Left ventricle myocardium inferior (tissue), 1 donor: ENCODE results near the gene MAP7D3. TPM values are rescaled to one million over a fixed set of nuclear protein-coding genes. Genes with fewer than 3 reads are reported as not detected.
A peak's percentile ranks its signal among the peaks of the same experiment; 100 is the strongest.
"Not testable (repeated sequence)": the region's sequence is repeated elsewhere in the genome, so short reads cannot be mapped to it uniquely, and the experiment has no call there.

Source experiments
- DNase-seq: peaks from one replicate; pipeline ENCODE4 v3.0.0-alpha.2; 2020
- H3K27ac ChIP-seq: fragments of 200-600 bp; replicated peaks from 2 replicates; pipeline ENCODE4 v1.8.0; 2021
- H3K27me3 ChIP-seq: fragments of 200-600 bp; 2 replicates; pipeline ENCODE4 v1.8.0; 2021; ENCODE audit warnings: low read depth
- H3K36me3 ChIP-seq: fragments of 200-600 bp; 2 replicates; pipeline ENCODE4 v1.8.0; 2021
- H3K4me1 ChIP-seq: fragments of 200-600 bp; 2 replicates; pipeline ENCODE4 v1.8.0; 2021
- H3K4me3 ChIP-seq: fragments of 200-600 bp; 2 replicates; pipeline ENCODE4 v1.8.0; 2021; ENCODE audit warnings: mild to moderate bottlenecking, moderate library complexity
- H3K9me3 ChIP-seq: fragments of 200-600 bp; replicated peaks from 2 replicates; pipeline ENCODE4 v1.8.0; 2021
- intact Hi-C: fragments of 100-400 bp; cut with micrococcal nuclease; formaldehyde crosslinking; loops from one replicate; pipeline ENCODE4 v1.11.0; 2022
- total RNA-seq: library from RNA; stranded (reverse); fragmentation: NEBNext Ultra II Directional; extraction: Animal tissue kit (Norgen Biotek cat#: 25700); gene quantifications from one replicate; pipeline ENCODE4 v1.2.1, GENCODE V29; 2021
- TF ChIP-seq, protein P1 (sequence below): fragments of 200-600 bp; IDR thresholded peaks from 2 replicates; pipeline ENCODE4 v1.8.0; 2021; ENCODE audit warnings: antibody characterized with exemption, mild to moderate bottlenecking, borderline replicate concordance
- donor health status: DM: no; HTN: yes; CAD: no; lungs with severe emphysema.

The MAP7D3 gene
- total RNA-seq, 1 donor from 2014 or later, result 13.8 TPM

DNA sequence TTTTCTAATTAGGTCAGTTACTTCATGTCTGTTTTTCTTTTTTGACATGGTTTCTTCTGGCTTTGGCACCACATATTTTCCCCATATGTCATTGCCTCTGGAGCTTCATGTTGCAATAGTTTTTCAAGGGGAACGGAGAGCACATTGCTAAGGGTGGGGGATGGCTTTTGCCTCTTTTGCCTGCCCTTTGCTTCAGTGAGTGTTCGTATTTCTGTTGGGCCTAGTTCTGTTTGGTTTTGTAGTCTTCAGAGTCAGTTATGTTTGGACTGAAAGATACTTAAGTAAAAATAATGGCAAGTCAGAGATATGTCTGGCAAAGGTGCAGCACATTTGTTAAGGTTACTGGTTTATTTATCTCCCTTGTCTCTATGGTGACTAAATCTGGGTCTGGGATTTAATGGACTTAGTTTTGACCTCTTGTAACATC lies 74.8 kb downstream of the MAP7D3 start:
- peak overlapping the region; percentile 6 for H3K4me3 ChIP-seq

DNA sequence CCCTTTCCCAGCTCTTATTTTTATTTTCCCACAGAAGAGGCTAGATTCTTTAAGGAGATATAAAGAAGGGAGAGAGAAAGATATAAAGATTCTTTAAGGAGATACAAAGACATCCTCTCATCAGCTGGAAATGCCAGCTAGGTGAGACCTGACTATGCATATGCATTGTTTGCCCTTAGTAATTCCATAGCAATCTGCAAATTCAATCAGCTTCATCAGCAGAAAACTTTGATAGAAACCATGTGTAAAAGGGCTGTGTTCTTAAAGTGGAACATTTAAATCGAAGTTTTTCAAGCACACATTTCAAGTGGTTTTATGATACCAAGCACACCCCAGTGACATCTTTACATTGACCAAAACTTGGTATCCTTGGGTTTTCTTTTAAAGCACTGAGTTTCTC lies 79.8 kb downstream of the MAP7D3 start:
- peak overlapping the region; percentile 51 for H3K4me3 ChIP-seq
- peaks cover 89% of the 10 kb centered on the region for H3K4me1 ChIP-seq

More for the DNA sequence above, 74.8 kb downstream of the MAP7D3 start:
- TF ChIP-seq, protein P1, sequence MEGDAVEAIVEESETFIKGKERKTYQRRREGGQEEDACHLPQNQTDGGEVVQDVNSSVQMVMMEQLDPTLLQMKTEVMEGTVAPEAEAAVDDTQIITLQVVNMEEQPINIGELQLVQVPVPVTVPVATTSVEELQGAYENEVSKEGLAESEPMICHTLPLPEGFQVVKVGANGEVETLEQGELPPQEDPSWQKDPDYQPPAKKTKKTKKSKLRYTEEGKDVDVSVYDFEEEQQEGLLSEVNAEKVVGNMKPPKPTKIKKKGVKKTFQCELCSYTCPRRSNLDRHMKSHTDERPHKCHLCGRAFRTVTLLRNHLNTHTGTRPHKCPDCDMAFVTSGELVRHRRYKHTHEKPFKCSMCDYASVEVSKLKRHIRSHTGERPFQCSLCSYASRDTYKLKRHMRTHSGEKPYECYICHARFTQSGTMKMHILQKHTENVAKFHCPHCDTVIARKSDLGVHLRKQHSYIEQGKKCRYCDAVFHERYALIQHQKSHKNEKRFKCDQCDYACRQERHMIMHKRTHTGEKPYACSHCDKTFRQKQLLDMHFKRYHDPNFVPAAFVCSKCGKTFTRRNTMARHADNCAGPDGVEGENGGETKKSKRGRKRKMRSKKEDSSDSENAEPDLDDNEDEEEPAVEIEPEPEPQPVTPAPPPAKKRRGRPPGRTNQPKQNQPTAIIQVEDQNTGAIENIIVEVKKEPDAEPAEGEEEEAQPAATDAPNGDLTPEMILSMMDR, result no peak
- H3K27me3 ChIP-seq, result no peaks in the 10 kb centered on the region
- no peaks in the 10 kb centered on the region for H3K36me3 ChIP-seq
- intact Hi-C loops, result no loop called here
- H3K27ac ChIP-seq, result peak overlapping the region; percentile 87
- peaks cover 86% of the 10 kb centered on the region for H3K4me1 ChIP-seq
- H3K9me3 ChIP-seq, result no peaks in the 10 kb centered on the region
- no peak for DNase-seq

DNA sequence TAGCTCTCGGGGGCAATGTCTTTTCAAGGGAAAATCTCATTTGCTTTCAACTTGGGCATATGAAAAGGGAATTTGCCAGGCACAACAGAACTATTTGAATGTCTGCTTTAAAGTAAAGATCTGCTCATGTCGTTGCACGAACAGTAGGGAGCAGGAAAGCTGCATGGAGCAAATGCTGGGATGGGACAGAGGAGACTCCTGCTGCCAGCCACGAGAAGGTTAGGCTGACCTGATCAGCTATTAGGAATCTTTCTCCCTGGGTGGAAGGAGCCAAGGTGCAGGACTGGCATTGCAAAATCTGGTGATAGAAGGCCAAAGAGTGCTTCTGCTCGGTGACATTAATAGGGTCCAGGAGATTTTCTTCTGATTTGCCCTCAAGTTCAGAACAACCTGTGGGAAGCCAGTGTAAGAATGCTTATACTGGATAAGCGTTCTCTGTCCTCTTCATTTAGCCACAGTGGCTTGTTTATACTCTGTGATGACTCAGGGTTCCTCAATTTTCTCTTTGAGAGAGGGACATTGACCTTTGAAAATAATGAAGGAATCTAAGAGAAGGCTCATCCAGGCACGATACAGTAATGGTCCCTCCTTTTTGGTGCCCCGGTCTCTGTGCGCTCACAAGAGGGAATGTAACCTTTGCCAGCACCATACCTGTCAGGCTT lies 80.9 kb downstream of the MAP7D3 start:
- Histone ChIP-seq H3K27me3 (no peaks in the 10 kb centered on the region), H3K36me3 (no peaks in the 10 kb centered on the region), H3K4me3 (peak overlapping the region; percentile 51), H3K4me1 (peaks cover 87% of the 10 kb centered on the region), H3K9me3 (no peaks in the 10 kb centered on the region), H3K27ac (peak overlapping the region; percentile 87)
- TF ChIP-seq, protein P1, result peak; percentile 58
- DNase-seq, result peak; percentile 24
- intact Hi-C loops, result loop anchor here (5.0 kb wide), 1 partner anchor 37 kb away; no protein-coding TSS in a partner anchor

More for the DNA sequence above, 79.8 kb downstream of the MAP7D3 start:
- no peak for DNase-seq
- H3K27ac ChIP-seq, result peak overlapping the region; percentile 87
- H3K27me3 ChIP-seq, result no peaks in the 10 kb centered on the region
- intact Hi-C loops, result loop anchor here (5.0 kb wide), 1 partner anchor 36 kb away; no protein-coding TSS in a partner anchor
- TF ChIP-seq, protein P1, result no peak
- H3K36me3 ChIP-seq, result no peaks in the 10 kb centered on the region
- H3K9me3 ChIP-seq, result no peaks in the 10 kb centered on the region

DNA sequence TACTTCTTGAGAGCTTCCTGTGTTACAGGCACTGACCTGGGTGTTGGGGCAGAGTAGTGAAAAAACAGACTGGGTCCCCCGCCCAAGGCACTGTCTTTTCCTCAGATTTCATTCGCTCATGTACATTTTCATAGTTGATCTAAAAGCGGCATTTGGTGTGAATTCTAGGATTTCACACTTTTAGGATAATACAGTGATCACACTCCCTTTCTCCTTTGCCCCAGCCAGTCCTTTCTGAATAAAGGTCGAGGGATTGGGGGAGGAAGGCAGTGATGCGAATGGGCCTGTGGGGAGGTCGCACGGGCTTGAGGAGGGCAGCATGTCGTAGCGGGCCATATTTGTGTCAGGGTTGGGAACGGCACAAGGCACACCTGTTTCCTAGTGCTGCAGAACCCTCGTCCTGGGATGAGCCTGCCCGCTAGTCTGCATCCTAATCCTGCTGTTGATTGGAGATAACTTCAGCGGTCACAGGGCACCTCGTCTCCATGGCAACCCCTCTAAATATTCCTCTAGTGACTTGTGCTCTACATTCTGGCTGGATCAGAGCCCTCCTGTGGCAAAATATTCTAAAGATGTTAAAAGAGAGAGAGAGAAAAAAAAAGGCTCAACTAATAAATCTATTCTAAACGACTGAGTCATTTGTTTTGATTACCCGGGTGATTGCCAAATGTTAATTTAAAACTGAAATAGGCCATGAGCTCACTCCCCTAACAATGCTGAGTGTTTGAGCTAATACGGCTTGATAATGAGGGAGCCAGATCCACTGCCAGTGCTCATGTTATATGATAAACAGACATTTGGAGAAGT lies 82.1 kb downstream of the MAP7D3 start:
- Histone ChIP-seq H3K9me3 (no peaks in the 10 kb centered on the region), H3K4me1 (peaks cover 81% of the 10 kb centered on the region), H3K27me3 (no peaks in the 10 kb centered on the region), H3K27ac (peak overlapping the region; percentile 87), H3K4me3 (peak overlapping the region; percentile 51), H3K36me3 (no peaks in the 10 kb centered on the region)
- intact Hi-C loops, result no loop called here
- TF ChIP-seq, protein P1, result no peak
- DNase-seq, result peak; percentile 33

DNA sequence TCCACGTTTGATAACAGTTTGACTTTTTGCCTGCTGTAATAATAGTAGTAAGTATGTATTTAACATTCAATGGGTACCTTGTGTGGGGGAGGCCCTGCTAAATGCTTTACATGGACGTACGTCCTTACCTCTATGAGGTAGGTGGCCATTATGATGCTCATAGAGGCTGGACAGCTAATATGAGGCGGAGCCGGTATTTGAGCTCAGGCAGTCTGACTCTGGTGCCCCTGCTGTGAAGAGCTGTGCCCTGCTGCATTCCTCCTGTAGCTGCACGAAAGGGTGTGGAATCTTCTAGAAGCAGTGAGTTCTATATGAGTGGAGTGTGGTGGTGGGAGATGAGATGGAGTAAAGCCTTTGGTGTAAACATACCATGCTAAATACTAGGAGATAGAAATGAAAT lies 83.2 kb downstream of the MAP7D3 start:
- peak overlapping the region; percentile 37 for H3K4me3 ChIP-seq
- intact Hi-C loops, H3K36me3 ChIP-seq, H3K27me3 ChIP-seq, DNase-seq, H3K9me3 ChIP-seq: not testable (repeated sequence)
- H3K4me1 ChIP-seq, result peaks cover 85% of the 10 kb centered on the region
- peak overlapping the region; percentile 87 for H3K27ac ChIP-seq
